HCT116 (cell line): Measurements from ENCODE around the gene UBTF. TPM values are rescaled to one million over a fixed set of nuclear protein-coding genes. Genes with fewer than 3 reads are reported as not detected.

Experiments
- ATAC-seq: fragments of 200-7000 bp; cut with Tn5 transposase; 2 replicates; pipeline ENCODE4 v1.9.1; 2020; ENCODE audit warnings: mild to moderate bottlenecking, moderate library complexity
- BruUV-seq: library from RNA; stranded (reverse); fragments of 400-500 nt; replicated peaks from 2 replicates; lab custom pipeline; 2021; lab: Mats Ljungman, UMichigan
- CTCF ChIA-PET: fragments of 300-600 bp; sonication (Branson Sonifier 250); formaldehyde crosslinking; loops from one replicate; lab custom pipeline; 2021; ENCODE audit warnings: antibody characterized with exemption; lab: Charles Lee
- POLR2A ChIA-PET: fragments of 300-600, 350-600 bp; sonication (Branson Sonifier 250); formaldehyde crosslinking; loops from one replicate; lab custom pipeline; 2021; ENCODE audit warnings: antibody characterized with exemption; lab: Charles Lee
- RAD21 ChIA-PET, 2 experiments: fragments of 300-600 bp; sonication (Branson Sonifier 250); formaldehyde crosslinking; loops; one replicate each; lab custom pipeline; 2023; ENCODE audit warnings: low total read pairs in 2 of 2; ENCODE audit not compliant: uncharacterized antibody in 2 of 2, unreplicated experiment in 2 of 2, low non-redundant PET in 1 of 2; lab: Charles Lee
- DNase-seq: peaks from one replicate; pipeline ENCODE4 v3.0.0-alpha.2; 2010; ENCODE audit warnings: low read depth, low spot score
- H2AFZ ChIP-seq: fragments of 200-600 bp; shearing (Covaris generic), sonication (generic); 2 replicates; pipeline ENCODE4 v1.6.1; 2017; ENCODE audit warnings: low read depth, mixed run types, mixed read lengths, antibody characterized with exemption, low read length; ENCODE audit not compliant: poor library complexity, severe bottlenecking
- H3K27ac ChIP-seq: 2 replicates; pipeline ENCODE4 v1.5.1; 2012; ENCODE audit warnings: low read depth, low read length
- H3K27me3 ChIP-seq: fragments of 200-600 bp; sonication (generic); 2 replicates; pipeline ENCODE4 v1.6.1; 2016; ENCODE audit warnings: mixed run types, low read length, mixed read lengths; ENCODE audit not compliant: insufficient read depth
- H3K36me3 ChIP-seq, 2 experiments: fragments of 200-500 bp in 1 of 2; fragments of 200-600 bp in 1 of 2; sonication (Bioruptor generic) in 1 of 2; sonication (generic) in 1 of 2; 2 replicates each; pipeline versions ENCODE4 v1.5.1 to v1.6.1; 2014 to 2016; ENCODE audit warnings: low read length in 2 of 2, inconsistent platforms in 1 of 2, mixed read lengths in 1 of 2, mixed run types in 1 of 2; ENCODE audit not compliant: insufficient read depth in 2 of 2, control insufficient read depth in 1 of 2
- H3K4me1 ChIP-seq, 2 experiments: fragments of 200-600 bp in 1 of 2; sonication (generic) in 1 of 2; 2 replicates each; pipeline versions ENCODE4 v1.5.1 to v1.6.1; 2012 to 2017; ENCODE audit warnings: low read length in 2 of 2, inconsistent platforms in 1 of 2, mild to moderate bottlenecking in 1 of 2, mixed read lengths in 1 of 2, mixed run types in 1 of 2, moderate library complexity in 1 of 2; ENCODE audit not compliant: insufficient read depth in 2 of 2, control insufficient read depth in 1 of 2
- H3K4me2 ChIP-seq: fragments of 200-600 bp; sonication (generic); 2 replicates; pipeline ENCODE4 v1.6.1; 2017; ENCODE audit warnings: mixed run types, low read length, mixed read lengths
- H3K4me3 ChIP-seq, 2 experiments: fragments of 200-600 bp in 1 of 2; sonication (generic) in 1 of 2; replicated peaks in 1 of 2; 2 replicates each; pipeline ENCODE4 v1.5.1; 2011 to 2016; ENCODE audit warnings: low read length in 2 of 2, control low read depth in 1 of 2, low read depth in 1 of 2, mild to moderate bottlenecking in 1 of 2, mixed read lengths in 1 of 2, mixed run types in 1 of 2
- H3K79me2 ChIP-seq: fragments of 200-600 bp; sonication (generic); 2 replicates; pipeline ENCODE4 v1.6.1; 2017; ENCODE audit warnings: mild to moderate bottlenecking, mixed run types, low read length, moderate library complexity, mixed read lengths; ENCODE audit not compliant: insufficient read depth
- H3K9ac ChIP-seq: fragments of 200-600 bp; sonication (generic); 2 replicates; pipeline ENCODE4 v1.6.1; 2016; ENCODE audit warnings: low read length, mixed read lengths
- H3K9me2 ChIP-seq: fragments of 200-600 bp; sonication (generic), shearing (Covaris generic); 2 replicates; pipeline ENCODE4 v1.6.1; 2017; ENCODE audit warnings: mixed run types, mild to moderate bottlenecking, moderate library complexity; ENCODE audit not compliant: insufficient read depth
- H3K9me3 ChIP-seq, 2 experiments: fragments of 200-500 bp in 1 of 2; fragments of 200-600 bp in 1 of 2; sonication (Bioruptor generic) in 1 of 2; sonication (generic) in 1 of 2; 2 replicates each; pipeline ENCODE4 v1.6.1; 2014 to 2017; ENCODE audit warnings: low read length in 2 of 2, mixed read lengths in 2 of 2, inconsistent platforms in 1 of 2, low read depth in 1 of 2, mild to moderate bottlenecking in 1 of 2, mixed run types in 1 of 2, moderate library complexity in 1 of 2; ENCODE audit not compliant: control insufficient read depth in 1 of 2, insufficient read depth in 1 of 2
- H4K20me1 ChIP-seq: fragments of 200-600 bp; sonication (generic), shearing (Covaris generic); 2 replicates; pipeline ENCODE4 v1.6.1; 2017; ENCODE audit warnings: mixed run types, mild to moderate bottlenecking, moderate library complexity; ENCODE audit not compliant: insufficient read depth
- CBX3 ChIP-seq: IDR thresholded peaks from 2 replicates; pipeline ENCODE4 v1.6.1; 2012; ENCODE audit warnings: low read depth
- CEBPB ChIP-seq: IDR thresholded peaks from 2 replicates; pipeline ENCODE4 v1.6.1; 2012; ENCODE audit warnings: low read depth
- EGR1 ChIP-seq: IDR thresholded peaks from 2 replicates; pipeline ENCODE4 v1.6.1; 2012; ENCODE audit warnings: low read depth
- EZH2 ChIP-seq: fragments of 200-600 bp; sonication (generic); IDR thresholded peaks from 2 replicates; pipeline ENCODE4 v1.6.1; 2017; ENCODE audit warnings: antibody characterized with exemption, mixed run types
- EZH2phosphoT487 ChIP-seq: fragments of 200-600 bp; IDR thresholded peaks from 2 replicates; pipeline ENCODE4 v1.6.1; 2018; ENCODE audit warnings: antibody characterized with exemption, borderline replicate concordance
- FOSL1 ChIP-seq: IDR thresholded peaks from 2 replicates; pipeline ENCODE4 v1.6.1; 2012; ENCODE audit warnings: low read depth
- JUND ChIP-seq: IDR thresholded peaks from 2 replicates; pipeline ENCODE4 v1.6.1; 2012
- POLR2A ChIP-seq: IDR thresholded peaks from 2 replicates; pipeline ENCODE4 v1.7.0; 2011; ENCODE audit warnings: borderline replicate concordance; ENCODE audit not compliant: insufficient read depth, insufficient read length; ENCODE audit errors: extremely low read depth
- POLR2AphosphoS5 ChIP-seq: IDR thresholded peaks from 2 replicates; pipeline ENCODE4 v1.6.1; 2011; ENCODE audit warnings: mild to moderate bottlenecking, low read depth, low read length, moderate library complexity
- RAD21 ChIP-seq: IDR thresholded peaks from 2 replicates; pipeline ENCODE4 v1.6.1; 2012; ENCODE audit warnings: low read depth, mild to moderate bottlenecking
- SIN3A ChIP-seq: IDR thresholded peaks from 2 replicates; pipeline ENCODE4 v1.6.1; 2012; ENCODE audit warnings: low read depth
- SP1 ChIP-seq: IDR thresholded peaks from 2 replicates; pipeline ENCODE4 v1.6.1; 2012; ENCODE audit warnings: low read depth
- SRF ChIP-seq: IDR thresholded peaks from 2 replicates; pipeline ENCODE4 v1.6.1; 2012; ENCODE audit warnings: low read depth
- TCF7L2 ChIP-seq: IDR thresholded peaks from 2 replicates; pipeline ENCODE4 v1.7.0; 2011; ENCODE audit warnings: borderline replicate concordance, inconsistent platforms; ENCODE audit not compliant: insufficient read depth, insufficient read length; ENCODE audit errors: extremely low read depth
- YY1 ChIP-seq: IDR thresholded peaks from 2 replicates; pipeline ENCODE4 v1.6.1; 2011; ENCODE audit warnings: low read length, low read depth, moderate library complexity, mild to moderate bottlenecking; ENCODE audit not compliant: insufficient replicate concordance; ENCODE audit errors: extremely low read depth
- ZNF274 ChIP-seq: fragments of 200-500 bp; sonication (Bioruptor generic); IDR thresholded peaks from 2 replicates; pipeline ENCODE4 v1.6.1; 2014; ENCODE audit warnings: mild to moderate bottlenecking, low read depth, low read length, inconsistent platforms
- intact Hi-C: fragments of 100-400 bp; cut with micrococcal nuclease; formaldehyde crosslinking; loops from 2 replicates; pipeline ENCODE4 v1.10.0; 2022
- total RNA-seq: library from RNA; stranded (reverse); gene quantifications from one replicate; pipeline ENCODE4 v1.2.1, GENCODE V29; 2021; ENCODE audit not compliant: unreplicated experiment
- TF ChIP-seq, protein P1 (sequence below), 3 experiments: fragments of 200-600 bp in 1 of 3; sonication (generic) in 1 of 3; IDR thresholded peaks in 2 of 3; conservative IDR thresholded peaks in 1 of 3; 2 replicates each; pipeline ENCODE4 v1.5.1; 2012 to 2017; ENCODE audit warnings: low read depth in 2 of 3, low read length in 2 of 3, antibody characterized with exemption in 1 of 3, borderline replicate concordance in 1 of 3, control low read depth in 1 of 3, mild to moderate bottlenecking in 1 of 3, mixed read lengths in 1 of 3, mixed run types in 1 of 3, moderate library complexity in 1 of 3; ENCODE audit not compliant: insufficient read depth in 1 of 3
- TF ChIP-seq, protein P2 (sequence below): IDR thresholded peaks from 2 replicates; pipeline ENCODE4 v1.6.1; 2012; ENCODE audit warnings: low read depth

The UBTF gene
- total RNA-seq, 1 experiment from 2014 or later = 84.3 TPM

DNA sequence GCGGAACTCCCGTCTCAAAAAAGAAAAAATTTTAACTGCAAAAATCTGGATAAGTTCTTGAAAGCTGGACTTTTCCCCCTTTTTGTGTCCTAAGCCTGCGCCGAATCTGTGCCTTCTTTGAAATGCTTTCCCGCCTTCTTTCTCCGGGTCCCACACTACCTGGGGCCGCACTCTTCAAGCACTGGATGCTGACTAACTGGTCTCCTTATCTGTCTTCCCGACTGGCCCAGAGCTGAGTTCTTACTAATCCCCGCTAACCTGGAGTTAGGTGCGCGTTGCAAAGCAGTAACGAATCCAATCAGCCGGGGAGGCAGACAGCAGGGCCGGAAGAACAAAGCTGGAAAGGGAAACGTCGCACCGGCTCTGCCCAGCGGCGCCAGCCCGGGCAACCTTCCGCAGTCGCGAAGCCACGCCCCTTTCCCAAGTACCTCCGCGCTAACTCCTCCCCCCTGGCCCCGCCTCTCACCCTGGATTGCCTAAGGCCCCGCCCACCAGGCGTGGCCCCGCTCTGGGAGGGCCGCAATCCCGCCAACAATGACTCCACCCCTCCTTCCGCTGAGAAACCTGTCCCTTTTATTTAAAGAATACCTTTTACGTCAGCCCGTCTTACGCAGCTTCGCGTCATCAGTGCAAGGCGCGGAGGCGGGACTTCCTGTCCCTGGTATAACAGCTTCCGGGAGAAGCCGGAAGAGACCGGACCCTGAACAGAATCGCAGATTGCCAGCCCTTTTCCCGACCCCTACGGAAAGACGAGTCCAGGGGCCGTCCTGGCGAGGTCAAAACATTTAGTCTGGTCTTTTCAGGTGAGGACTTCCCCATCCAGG lies 33.0 kb downstream of the UBTF start, which contains the start of gene TMUB2:
Gene TMUB2, plus strand, starts transcription at position 666 of the 824 bp plus-strand sequence. CDS start 737 bp downstream, outside the sequence.
- peak within 1 kb of the TSS; percentile 95 for H3K9ac ChIP-seq
- no peak within 1 kb of the TSS for H2AFZ ChIP-seq
- ChIA-PET RAD21 (interaction anchor here (0.6 to 0.8 kb wide), 3 partner anchors 15 to 58 kb away, joined by 3 to 4 read pairs (median 3); no protein-coding TSS in a partner anchor), CTCF (interaction anchor here (1.0 to 2.4 kb wide), 8 partner anchors 13 to 243 kb away, joined by 3 to 12 read pairs (median 5); no protein-coding TSS in a partner anchor), POLR2A (interaction anchor here (0.6 to 1.6 kb wide), 6 partner anchors 13 to 159 kb away, joined by 3 to 5 read pairs (median 4); partner anchors contain the start of genes ATXN7L3 and GRN)
- intact Hi-C loops = no loop called here
- no peaks in the 10 kb centered on the region for H3K9me3 ChIP-seq
- no peaks in the 10 kb centered on the region for H4K20me1 ChIP-seq
- peaks cover 17 to 21% of the 10 kb centered on the region in 2 experiments; a peak in 3 of 4 replicates for H3K36me3 ChIP-seq
- peak within 1 kb of the TSS; percentile 89 for H3K27ac ChIP-seq
- peak; percentile 87 for ATAC-seq
- no peaks in the 10 kb centered on the region for H3K9me2 ChIP-seq
- BruUV-seq = TSS peak; percentile 73
- H3K27me3 ChIP-seq = no peaks in the 10 kb centered on the region
- peak within 1 kb of the TSS; percentile 71 for H3K4me2 ChIP-seq
- H3K79me2 ChIP-seq = peaks cover 61% of the 10 kb centered on the region
- peak within 1 kb of the TSS; percentile 89 to 91 for H3K4me3 ChIP-seq
- peaks cover 7 to 20% of the 10 kb centered on the region in 2 experiments; a peak in 3 of 4 replicates for H3K4me1 ChIP-seq
- DNase-seq = peak; percentile 99
- TF ChIP-seq CBX3 (no peak), EZH2phosphoT487 (no peak), ZNF274 (no peak), SIN3A (peak; percentile 22; the same call in 1 of the 2 replicates), POLR2A (peak; percentile 77), EGR1 (no peak; the same call in 1 of the 2 replicates), SRF (peak; percentile 73; the same call in 1 of the 2 replicates), CEBPB (no peak), EZH2 (no peak), TCF7L2 (peak; percentile 63), SP1 (peak; percentile 89), POLR2AphosphoS5 (peak; percentile 93), JUND (no peak), YY1 (no peak), RAD21 (no peak), FOSL1 (no peak)
- TF ChIP-seq, protein P1, sequence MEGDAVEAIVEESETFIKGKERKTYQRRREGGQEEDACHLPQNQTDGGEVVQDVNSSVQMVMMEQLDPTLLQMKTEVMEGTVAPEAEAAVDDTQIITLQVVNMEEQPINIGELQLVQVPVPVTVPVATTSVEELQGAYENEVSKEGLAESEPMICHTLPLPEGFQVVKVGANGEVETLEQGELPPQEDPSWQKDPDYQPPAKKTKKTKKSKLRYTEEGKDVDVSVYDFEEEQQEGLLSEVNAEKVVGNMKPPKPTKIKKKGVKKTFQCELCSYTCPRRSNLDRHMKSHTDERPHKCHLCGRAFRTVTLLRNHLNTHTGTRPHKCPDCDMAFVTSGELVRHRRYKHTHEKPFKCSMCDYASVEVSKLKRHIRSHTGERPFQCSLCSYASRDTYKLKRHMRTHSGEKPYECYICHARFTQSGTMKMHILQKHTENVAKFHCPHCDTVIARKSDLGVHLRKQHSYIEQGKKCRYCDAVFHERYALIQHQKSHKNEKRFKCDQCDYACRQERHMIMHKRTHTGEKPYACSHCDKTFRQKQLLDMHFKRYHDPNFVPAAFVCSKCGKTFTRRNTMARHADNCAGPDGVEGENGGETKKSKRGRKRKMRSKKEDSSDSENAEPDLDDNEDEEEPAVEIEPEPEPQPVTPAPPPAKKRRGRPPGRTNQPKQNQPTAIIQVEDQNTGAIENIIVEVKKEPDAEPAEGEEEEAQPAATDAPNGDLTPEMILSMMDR (IDR thresholded peaks at IDR 0.05 in 2 of 3, conservative IDR thresholded peaks at IDR 0.05 in 1 of 3; ENCODE audit: borderline replicate concordance in 1 of 3, insufficient read depth in 1 of 3, low read depth in 2 of 3, low read length in 2 of 3) = no peak
- TF ChIP-seq, protein P2, sequence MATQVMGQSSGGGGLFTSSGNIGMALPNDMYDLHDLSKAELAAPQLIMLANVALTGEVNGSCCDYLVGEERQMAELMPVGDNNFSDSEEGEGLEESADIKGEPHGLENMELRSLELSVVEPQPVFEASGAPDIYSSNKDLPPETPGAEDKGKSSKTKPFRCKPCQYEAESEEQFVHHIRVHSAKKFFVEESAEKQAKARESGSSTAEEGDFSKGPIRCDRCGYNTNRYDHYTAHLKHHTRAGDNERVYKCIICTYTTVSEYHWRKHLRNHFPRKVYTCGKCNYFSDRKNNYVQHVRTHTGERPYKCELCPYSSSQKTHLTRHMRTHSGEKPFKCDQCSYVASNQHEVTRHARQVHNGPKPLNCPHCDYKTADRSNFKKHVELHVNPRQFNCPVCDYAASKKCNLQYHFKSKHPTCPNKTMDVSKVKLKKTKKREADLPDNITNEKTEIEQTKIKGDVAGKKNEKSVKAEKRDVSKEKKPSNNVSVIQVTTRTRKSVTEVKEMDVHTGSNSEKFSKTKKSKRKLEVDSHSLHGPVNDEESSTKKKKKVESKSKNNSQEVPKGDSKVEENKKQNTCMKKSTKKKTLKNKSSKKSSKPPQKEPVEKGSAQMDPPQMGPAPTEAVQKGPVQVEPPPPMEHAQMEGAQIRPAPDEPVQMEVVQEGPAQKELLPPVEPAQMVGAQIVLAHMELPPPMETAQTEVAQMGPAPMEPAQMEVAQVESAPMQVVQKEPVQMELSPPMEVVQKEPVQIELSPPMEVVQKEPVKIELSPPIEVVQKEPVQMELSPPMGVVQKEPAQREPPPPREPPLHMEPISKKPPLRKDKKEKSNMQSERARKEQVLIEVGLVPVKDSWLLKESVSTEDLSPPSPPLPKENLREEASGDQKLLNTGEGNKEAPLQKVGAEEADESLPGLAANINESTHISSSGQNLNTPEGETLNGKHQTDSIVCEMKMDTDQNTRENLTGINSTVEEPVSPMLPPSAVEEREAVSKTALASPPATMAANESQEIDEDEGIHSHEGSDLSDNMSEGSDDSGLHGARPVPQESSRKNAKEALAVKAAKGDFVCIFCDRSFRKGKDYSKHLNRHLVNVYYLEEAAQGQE = no peak
